HepG2 (cell line): ENCODE measurements around the gene SLC35F3. TPM values are rescaled to one million over a fixed set of nuclear protein-coding genes. Genes with fewer than 3 reads are reported as not detected.

ENCODE experiments used
- ATAC-seq: fragments of 200-7000 bp; cut with Tn5 transposase; 3 replicates; pipeline ENCODE4 v1.9.1; 2020; ENCODE audit warnings: mild to moderate bottlenecking, moderate library complexity
- BruUV-seq: library from RNA; stranded (reverse); fragments of 400-500 nt; replicated peaks from 2 replicates; lab custom pipeline; 2021; lab: Mats Ljungman, UMichigan
- CTCF ChIA-PET: fragments of 300-600 bp; formaldehyde crosslinking; extraction: SDS; loops from one replicate; lab custom pipeline; 2021; ENCODE audit warnings: low total read pairs, inconsistent platforms, low intra/inter-chr PET ratio; lab: Yijun Ruan, JAX
- POLR2A ChIA-PET: fragments of 350-600 bp; sonication (Branson Sonifier 250); formaldehyde crosslinking; loops from one replicate; lab custom pipeline; 2020; ENCODE audit warnings: antibody characterized with exemption, inconsistent platforms; lab: Yijun Ruan, JAX
- DNase-seq: peaks from one replicate; pipeline ENCODE4 v3.0.0-alpha.2; 2015; ENCODE audit warnings: low spot score
- FAIRE-seq: peaks from 3 replicates; lab custom pipeline; 2011; peaks lifted over from hg19 to GRCh38; lab: Jason Lieb, UNC
- H2AFZ ChIP-seq: one replicate; pipeline ENCODE4 v1.6.1; 2011; ENCODE audit warnings: low read length, inconsistent platforms
- H3K27ac ChIP-seq: fragments of 300-600 bp; 3 replicates; pipeline ENCODE4 v1.8.0; 2011; ENCODE audit warnings: mixed run types, mild to moderate bottlenecking, mixed read lengths, low read length, inconsistent platforms; ENCODE audit not compliant: insufficient read depth; ENCODE audit errors: extremely low read length
- H3K27me3 ChIP-seq, 2 experiments: fragments of 200-600 bp in 1 of 2; 2 replicates in 1 of 2; 3 replicates in 1 of 2; pipeline versions ENCODE4 v1.6.0 to v1.8.0; 2011; ENCODE audit warnings: low read length in 2 of 2, mild to moderate bottlenecking in 2 of 2, moderate library complexity in 2 of 2, inconsistent platforms in 1 of 2; ENCODE audit not compliant: insufficient read depth in 2 of 2, control insufficient read depth in 1 of 2
- H3K36me3 ChIP-seq, 2 experiments: fragments of 200-600 bp in 1 of 2; replicated peaks in 1 of 2; 2 replicates in 1 of 2; 3 replicates in 1 of 2; pipeline versions ENCODE4 v1.5.1 to v1.8.0; 2011; ENCODE audit warnings: low read length in 2 of 2, inconsistent platforms in 1 of 2; ENCODE audit not compliant: insufficient read depth in 2 of 2, control insufficient read depth in 1 of 2
- H3K4me1 ChIP-seq: 2 replicates; pipeline ENCODE4 v1.5.1; 2012; ENCODE audit warnings: low read length, inconsistent platforms; ENCODE audit not compliant: insufficient read depth
- H3K4me2 ChIP-seq: 2 replicates; pipeline ENCODE4 v1.6.0; 2011; ENCODE audit warnings: low read depth, low read length, inconsistent platforms
- H3K4me3 ChIP-seq, 3 experiments: fragments of 200-600 bp in 1 of 3; sonication (generic), shearing (Covaris generic) in 1 of 3; replicated peaks in 1 of 3; 2 replicates each; pipeline ENCODE4 v1.5.1; 2011 to 2016; ENCODE audit warnings: low read length in 3 of 3, inconsistent platforms in 2 of 3, low read depth in 2 of 3, mild to moderate bottlenecking in 2 of 3, control low read depth in 1 of 3, mixed read lengths in 1 of 3; ENCODE audit not compliant: insufficient read depth in 1 of 3
- H3K79me2 ChIP-seq: one replicate; pipeline ENCODE4 v1.6.1; 2011; ENCODE audit warnings: low read length, inconsistent platforms; ENCODE audit not compliant: insufficient read depth
- H3K9ac ChIP-seq: 2 replicates; pipeline ENCODE4 v1.6.0; 2011; ENCODE audit warnings: mild to moderate bottlenecking, low read depth, low read length, inconsistent platforms; ENCODE audit not compliant: insufficient read depth
- H3K9me3 ChIP-seq: 2 replicates; pipeline ENCODE4 v1.5.1; 2012; ENCODE audit warnings: mild to moderate bottlenecking, low read length
- H4K20me1 ChIP-seq: 2 replicates; pipeline ENCODE4 v1.6.0; 2011; ENCODE audit warnings: inconsistent platforms, mild to moderate bottlenecking, low read length, moderate library complexity; ENCODE audit not compliant: insufficient read depth
- AGO2 ChIP-seq: fragments of 200-400 bp; formaldehyde crosslinking; optimal IDR thresholded peaks from 2 replicates; pipeline ENCODE3; 2017; ENCODE audit warnings: mild to moderate bottlenecking, low read depth, low read length, moderate library complexity
- BCL6 ChIP-seq: IDR thresholded peaks from 2 replicates; pipeline ENCODE4 v1.6.1; 2016; ENCODE audit warnings: missing genetic modification reagents, missing compliant biosample characterization
- CBX5 ChIP-seq: sonication (generic); formaldehyde crosslinking; IDR thresholded peaks from 2 replicates; pipeline ENCODE4 v1.4.0; 2020; ENCODE audit warnings: missing genetic modification reagents, borderline replicate concordance
- DNMT3B ChIP-seq: conservative IDR thresholded peaks from 2 replicates; pipeline ENCODE4 v1.6.1; 2016; ENCODE audit warnings: missing biosample characterization, control low read depth
- FOSL2 ChIP-seq: sonication (generic); formaldehyde crosslinking; IDR thresholded peaks from 2 replicates; pipeline ENCODE4 v1.4.0; 2020; ENCODE audit warnings: missing genetic modification reagents
- FOXK1 ChIP-seq: sonication (generic); formaldehyde crosslinking; IDR thresholded peaks from 2 replicates; pipeline ENCODE4 v1.4.0; 2020; ENCODE audit warnings: low read depth, missing genetic modification reagents, borderline replicate concordance
- NR1H2 ChIP-seq: sonication (generic); formaldehyde crosslinking; IDR thresholded peaks from 2 replicates; pipeline ENCODE4 v1.8.1; 2022; ENCODE audit warnings: low read depth, missing genetic modification reagents, borderline replicate concordance
- POLR2G ChIP-seq: fragments of 200-400 bp; formaldehyde crosslinking; IDR thresholded peaks from 2 replicates; pipeline ENCODE4 v1.6.1; 2018; ENCODE audit warnings: mild to moderate bottlenecking, low read depth, low read length, moderate library complexity
- RBM39 ChIP-seq: fragments of 200-400 bp; formaldehyde crosslinking; IDR thresholded peaks from one replicate; pipeline ENCODE4 v1.6.1; 2018; ENCODE audit warnings: antibody characterized with exemption, mild to moderate bottlenecking, low read depth, low read length; ENCODE audit not compliant: poor library complexity, severe bottlenecking
- SMYD3 ChIP-seq: sonication (generic); formaldehyde crosslinking; IDR thresholded peaks from 2 replicates; pipeline ENCODE4 v1.8.1; 2023; ENCODE audit warnings: mild to moderate bottlenecking, missing genetic modification reagents
- STAG1 ChIP-seq: sonication (generic); formaldehyde crosslinking; IDR thresholded peaks from 2 replicates; pipeline ENCODE4 v1.4.0; 2020; ENCODE audit warnings: missing genetic modification reagents
- YEATS2 ChIP-seq: sonication (generic); formaldehyde crosslinking; IDR thresholded peaks from 2 replicates; pipeline ENCODE4 v1.4.0; 2020; ENCODE audit warnings: missing genetic modification reagents, borderline replicate concordance
- ZFP90 ChIP-seq: sonication (generic); formaldehyde crosslinking; IDR thresholded peaks from 2 replicates; pipeline ENCODE4 v1.8.0; 2022; ENCODE audit warnings: missing genetic modification reagents, mild to moderate bottlenecking, inconsistent platforms, borderline replicate concordance
- ZIK1 ChIP-seq: sonication (generic); formaldehyde crosslinking; IDR thresholded peaks from 2 replicates; pipeline ENCODE4 v1.5.0; 2020; ENCODE audit warnings: mild to moderate bottlenecking, low read depth, missing genetic modification reagents, borderline replicate concordance
- ZNF615 ChIP-seq: sonication (generic); formaldehyde crosslinking; IDR thresholded peaks from 2 replicates; pipeline ENCODE4 v1.5.0; 2020; ENCODE audit warnings: mild to moderate bottlenecking, missing genetic modification reagents, borderline replicate concordance
- WGBS: methylation state at CpG from one replicate; pipeline ENCODE4 v1.1.6; 2017; ENCODE audit warnings: low lambda C conversion rate; 5-methylcytosine and 5-hydroxymethylcytosine counted together
- in situ Hi-C: cut with HindIII; loops from 2 replicates; pipeline ENCODE4 v1.10.0; 2017; ENCODE audit warnings: low pct_unique_long_range_greater_than_20kb; ENCODE audit not compliant: extremely low pct_ligation_motif_present
- intact Hi-C: fragments of 100-400 bp; cut with micrococcal nuclease; formaldehyde crosslinking; loops from one replicate; pipeline ENCODE4 v1.10.0; 2022; ENCODE audit not compliant: unreplicated experiment
- polyA plus RNA-seq, 8 experiments: library from polyadenylated mRNA; depleted of rRNA in 3 of 8; stranded (reverse) in 7 of 8; unstranded in 1 of 8; fragments of >200 nt; fragmentation: Illumina TruSeq in 4 of 8; extraction: Trizol in 4 of 8; gene quantifications; 2 replicates each; pipeline versions ENCODE4 v1.2.1 to v1.2.3, GENCODE V29; 2011 to 2016; ENCODE audit warnings: low read depth in 4 of 8, missing spikeins in 1 of 8, mixed read lengths in 1 of 8; ENCODE audit not compliant: insufficient read depth in 1 of 8
- total RNA-seq, 5 experiments: library from RNA; depleted of rRNA; stranded (reverse); fragments of >200 nt; fragmentation: Illumina TruSeq; extraction: Trizol; gene quantifications; 2 replicates each; pipeline ENCODE4 v1.2.3, GENCODE V29; 2016; ENCODE audit warnings: low read depth in 1 of 5
- TF ChIP-seq, protein P1 (sequence below): sonication (generic); formaldehyde crosslinking; IDR thresholded peaks from 2 replicates; pipeline ENCODE4 v1.8.1; 2023; ENCODE audit warnings: mild to moderate bottlenecking, missing genetic modification reagents, borderline replicate concordance
- TF ChIP-seq, protein P2 (sequence below): sonication (generic); formaldehyde crosslinking; IDR thresholded peaks from 2 replicates; pipeline ENCODE4 v1.4.0; 2020; ENCODE audit warnings: missing genetic modification reagents
- TF ChIP-seq, protein P3 (sequence below): sonication (generic); formaldehyde crosslinking; IDR thresholded peaks from 2 replicates; pipeline ENCODE4 v1.4.0; 2020; ENCODE audit warnings: mild to moderate bottlenecking, missing genetic modification reagents
- TF ChIP-seq, protein P4 (sequence below): sonication (generic); formaldehyde crosslinking; IDR thresholded peaks from 2 replicates; pipeline ENCODE4 v1.8.0; 2022; ENCODE audit warnings: mild to moderate bottlenecking, missing genetic modification reagents; ENCODE audit not compliant: insufficient replicate concordance

SLC35F3 gene
- total and polyA plus RNA-seq, 2 of the 13 experiments (the other 11 are each of a cell fraction or from before 2014, with no cell fraction given) = not detected

DNA sequence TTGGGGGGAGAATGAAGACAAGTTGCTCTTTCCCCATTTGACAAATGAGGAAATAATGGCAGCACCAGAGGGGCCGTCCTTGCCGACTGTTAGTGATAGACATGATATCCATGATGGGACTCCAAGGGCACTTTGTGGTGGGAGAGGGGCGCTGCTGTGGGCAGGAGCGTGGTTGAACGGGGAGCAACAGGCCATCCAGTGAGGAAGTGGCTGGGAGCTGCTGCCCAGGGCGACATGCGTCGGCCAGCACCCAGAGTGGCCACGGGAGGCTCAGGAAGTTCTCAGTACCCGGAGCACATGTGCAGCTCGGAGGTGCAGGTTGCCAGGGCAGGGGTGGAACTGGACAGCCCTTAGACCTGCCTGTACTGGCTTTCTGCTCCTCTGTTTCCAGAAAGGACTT, 71.0 kb downstream of the SLC35F3 start (continued):
- TF ChIP-seq FOSL2 (CRISPR knock-in tag) = no peak

DNA sequence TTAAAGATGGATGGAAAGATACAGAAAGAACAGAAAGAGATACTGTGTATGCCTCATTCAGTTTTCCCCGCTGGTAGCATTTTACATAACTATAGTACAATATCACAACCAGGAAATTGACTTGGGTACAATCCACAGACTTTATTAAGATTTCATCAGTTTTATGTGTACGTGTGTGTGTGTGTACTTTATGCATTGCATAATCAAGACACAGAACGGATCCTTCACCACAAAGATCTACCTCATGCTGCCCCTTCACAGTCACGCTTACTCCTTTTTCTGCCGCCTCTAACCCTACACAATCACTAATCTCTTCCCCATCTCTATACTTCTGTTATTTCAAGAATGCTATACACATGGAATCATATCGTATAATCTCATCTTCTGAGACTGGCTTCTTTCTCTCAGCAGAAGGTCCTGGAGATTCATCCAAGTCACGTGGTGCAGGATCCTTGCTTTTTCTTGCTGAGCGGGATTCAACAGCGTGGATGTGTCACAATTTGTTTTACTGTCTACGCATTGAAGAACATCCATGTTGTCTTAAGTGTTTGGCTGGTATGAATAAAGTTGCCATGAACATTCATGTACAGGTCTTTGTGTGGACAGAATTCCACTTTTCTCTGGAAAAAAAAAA, 76.7 kb downstream of the SLC35F3 start:
- no peak overlapping the region for H3K9ac ChIP-seq
- H2AFZ ChIP-seq = no peak overlapping the region
- FAIRE-seq (no peak), DNase-seq (no peak), ATAC-seq (no peak)
- 35% methylated on average over 10 of the region's 10 CpGs for WGBS
- no peak overlapping the region for H3K4me2 ChIP-seq
- no peaks in the 10 kb centered on the region for H4K20me1 ChIP-seq
- intact Hi-C loops (no loop called here), in situ Hi-C loops (no loop called here)
- BruUV-seq = no TSS peak
- H3K4me3 ChIP-seq = no peak overlapping the region
- H3K36me3 ChIP-seq = no peaks in the 10 kb centered on the region
- no peaks in the 10 kb centered on the region for H3K4me1 ChIP-seq
- CTCF ChIA-PET = no interaction called here
- H3K27ac ChIP-seq = no peak overlapping the region
- H3K27me3 ChIP-seq = peaks cover 0 to 10% of the 10 kb centered on the region in 2 experiments; a peak in 2 of 5 replicates
- H3K9me3 ChIP-seq = no peaks in the 10 kb centered on the region
- H3K79me2 ChIP-seq = no peaks in the 10 kb centered on the region
- TF ChIP-seq DNMT3B (CRISPR knock-in tag) (no peak), ZIK1 (CRISPR knock-in tag) (no peak), CBX5 (CRISPR knock-in tag) (no peak), STAG1 (CRISPR knock-in tag) (no peak), FOXK1 (CRISPR knock-in tag) (no peak), NR1H2 (CRISPR knock-in tag) (no peak), YEATS2 (no peak), RBM39 (no peak), ZNF615 (CRISPR knock-in tag) (no peak), AGO2 (no peak), ZFP90 (CRISPR knock-in tag) (no peak), POLR2G (no peak), BCL6 (CRISPR knock-in tag) (no peak), SMYD3 (no peak)
- TF ChIP-seq, protein P1, sequence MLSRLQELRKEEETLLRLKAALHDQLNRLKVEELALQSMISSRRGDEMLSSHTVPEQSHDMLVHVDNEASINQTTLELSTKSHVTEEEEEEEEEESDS (CRISPR knock-in tag) = no peak
- TF ChIP-seq, protein P2, sequence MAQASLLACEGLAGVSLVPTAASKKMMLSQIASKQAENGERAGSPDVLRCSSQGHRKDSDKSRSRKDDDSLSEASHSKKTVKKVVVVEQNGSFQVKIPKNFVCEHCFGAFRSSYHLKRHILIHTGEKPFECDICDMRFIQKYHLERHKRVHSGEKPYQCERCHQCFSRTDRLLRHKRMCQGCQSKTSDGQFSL (CRISPR knock-in tag) = no peak
- TF ChIP-seq, protein P3, sequence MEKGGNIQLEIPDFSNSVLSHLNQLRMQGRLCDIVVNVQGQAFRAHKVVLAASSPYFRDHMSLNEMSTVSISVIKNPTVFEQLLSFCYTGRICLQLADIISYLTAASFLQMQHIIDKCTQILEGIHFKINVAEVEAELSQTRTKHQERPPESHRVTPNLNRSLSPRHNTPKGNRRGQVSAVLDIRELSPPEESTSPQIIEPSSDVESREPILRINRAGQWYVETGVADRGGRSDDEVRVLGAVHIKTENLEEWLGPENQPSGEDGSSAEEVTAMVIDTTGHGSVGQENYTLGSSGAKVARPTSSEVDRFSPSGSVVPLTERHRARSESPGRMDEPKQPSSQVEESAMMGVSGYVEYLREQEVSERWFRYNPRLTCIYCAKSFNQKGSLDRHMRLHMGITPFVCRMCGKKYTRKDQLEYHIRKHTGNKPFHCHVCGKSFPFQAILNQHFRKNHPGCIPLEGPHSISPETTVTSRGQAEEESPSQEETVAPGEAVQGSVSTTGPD (CRISPR knock-in tag) = no peak
- TF ChIP-seq, protein P4, sequence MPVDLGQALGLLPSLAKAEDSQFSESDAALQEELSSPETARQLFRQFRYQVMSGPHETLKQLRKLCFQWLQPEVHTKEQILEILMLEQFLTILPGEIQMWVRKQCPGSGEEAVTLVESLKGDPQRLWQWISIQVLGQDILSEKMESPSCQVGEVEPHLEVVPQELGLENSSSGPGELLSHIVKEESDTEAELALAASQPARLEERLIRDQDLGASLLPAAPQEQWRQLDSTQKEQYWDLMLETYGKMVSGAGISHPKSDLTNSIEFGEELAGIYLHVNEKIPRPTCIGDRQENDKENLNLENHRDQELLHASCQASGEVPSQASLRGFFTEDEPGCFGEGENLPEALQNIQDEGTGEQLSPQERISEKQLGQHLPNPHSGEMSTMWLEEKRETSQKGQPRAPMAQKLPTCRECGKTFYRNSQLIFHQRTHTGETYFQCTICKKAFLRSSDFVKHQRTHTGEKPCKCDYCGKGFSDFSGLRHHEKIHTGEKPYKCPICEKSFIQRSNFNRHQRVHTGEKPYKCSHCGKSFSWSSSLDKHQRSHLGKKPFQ (CRISPR knock-in tag) = no peak
- POLR2A ChIA-PET = no interaction called here
